GM19397 (cell line): Measurements from ENCODE around the gene OR52L1.

Experiments used
- ATAC-seq: cut with Tn5 transposase; IDR thresholded peaks from one replicate; pipeline ENCODE4 v1.9.1; 2021; ENCODE audit warnings: mild to moderate bottlenecking, moderate library complexity; ENCODE audit not compliant: unreplicated experiment

OR52L1 gene

GRCh38 chr11:5941951-5942350 is 44.8 kb downstream of the OR52L1 start, which contains the start of gene OR56A3:
TSS of gene OR56A3 (plus strand) at chr11:5942251. CDS start at chr11:5947347, 5,096 bp downstream.
- ATAC-seq, result no peak

GRCh38 chr11:5940748-5941147 is 46.0 kb downstream of the OR52L1 start:
- ATAC-seq, result no peak

GRCh38 chr11:5938603-5938965 is 48.2 kb downstream of the OR52L1 start:
- ATAC-seq, result no peak

GRCh38 chr11:5937868-5938602 is 48.8 kb downstream of the OR52L1 start:
- ATAC-seq, result no peak
